GM23338 (cell line): ENCODE results near the gene DNAH8. TPM values are rescaled to one million over a fixed set of nuclear protein-coding genes. Genes with fewer than 3 reads are reported as not detected.

Source experiments
- ATAC-seq: fragments of 200-7000 bp; cut with Tn5 transposase; 3 replicates; pipeline ENCODE4 v1.9.1; 2020
- DNase-seq: peaks from one replicate; pipeline ENCODE4 v3.0.0-alpha.2; 2015; ENCODE audit warnings: low spot score
- H2AFZ ChIP-seq: fragments of 200-600 bp; sonication (generic); 2 replicates; pipeline ENCODE4 v1.8.0; 2016; ENCODE audit warnings: antibody characterized with exemption, mild to moderate bottlenecking, moderate library complexity
- H3F3A ChIP-seq: fragments of 200-600 bp; sonication (generic); replicated peaks from 2 replicates; pipeline ENCODE4 v1.8.0; 2017; ENCODE audit warnings: antibody characterized with exemption, mixed run types, low read depth
- H3K27ac ChIP-seq: fragments of 200-600 bp; sonication (generic); 2 replicates; pipeline ENCODE4 v1.6.1; 2016; ENCODE audit warnings: low read depth
- H3K27me3 ChIP-seq: fragments of 200-600 bp; sonication (generic); 2 replicates; pipeline ENCODE4 v1.8.0; 2016; ENCODE audit warnings: mild to moderate bottlenecking, mixed run types, moderate library complexity; ENCODE audit not compliant: insufficient read depth
- H3K36me3 ChIP-seq: fragments of 200-600 bp; sonication (generic); 2 replicates; pipeline ENCODE4 v1.8.0; 2016; ENCODE audit warnings: mild to moderate bottlenecking; ENCODE audit not compliant: insufficient read depth
- H3K4me1 ChIP-seq: fragments of 200-600 bp; sonication (generic); 2 replicates; pipeline ENCODE4 v1.8.0; 2016; ENCODE audit warnings: mild to moderate bottlenecking, moderate library complexity; ENCODE audit not compliant: insufficient read depth
- H3K4me2 ChIP-seq: fragments of 200-600 bp; sonication (generic); 2 replicates; pipeline ENCODE4 v1.7.1; 2017; ENCODE audit warnings: mixed run types
- H3K4me3 ChIP-seq: fragments of 200-600 bp; sonication (generic); 2 replicates; pipeline ENCODE4 v1.6.1; 2016; ENCODE audit warnings: mixed run types
- H3K79me2 ChIP-seq: fragments of 200-600 bp; sonication (generic); replicated peaks from 2 replicates; pipeline ENCODE4 v1.8.0; 2017; ENCODE audit warnings: mild to moderate bottlenecking; ENCODE audit not compliant: insufficient read depth
- H3K9me2 ChIP-seq: fragments of 200-600 bp; sonication (generic); 2 replicates; pipeline ENCODE4 v1.8.0; 2017; ENCODE audit not compliant: insufficient read depth
- H4K20me1 ChIP-seq: fragments of 200-600 bp; sonication (generic); replicated peaks from 2 replicates; pipeline ENCODE4 v1.8.0; 2017; ENCODE audit warnings: mild to moderate bottlenecking; ENCODE audit not compliant: insufficient read depth
- H3K27ac Mint-ChIP-seq: 2 replicates; pipeline ENCODE4 v1.8.0; 2020; ENCODE audit warnings: inconsistent platforms, mild to moderate bottlenecking, moderate library complexity, mixed read lengths
- H3K27me3 Mint-ChIP-seq: 3 replicates; pipeline ENCODE4 v1.8.0; 2022; ENCODE audit warnings: low read depth, mild to moderate bottlenecking, moderate library complexity, mixed read lengths, inconsistent platforms; ENCODE audit not compliant: insufficient read depth, poor library complexity
- H3K36me3 Mint-ChIP-seq: 3 replicates; pipeline ENCODE4 v1.8.0; 2021; ENCODE audit warnings: low read depth, mild to moderate bottlenecking, inconsistent platforms, moderate library complexity, mixed read lengths
- H3K4me1 Mint-ChIP-seq: 3 replicates; pipeline ENCODE4 v1.8.0; 2020; ENCODE audit warnings: mild to moderate bottlenecking, inconsistent platforms, mixed read lengths
- H3K4me3 Mint-ChIP-seq: 3 replicates; pipeline ENCODE4 v1.8.0; 2021; ENCODE audit warnings: moderate library complexity, mild to moderate bottlenecking, inconsistent platforms, mixed read lengths
- H3K9me3 Mint-ChIP-seq: 3 replicates; pipeline ENCODE4 v1.8.0; 2020; ENCODE audit warnings: moderate library complexity, mild to moderate bottlenecking, inconsistent platforms, mixed read lengths
- CREB1 ChIP-seq: fragments of 250-450 bp; sonication (Bioruptor Pico); IDR thresholded peaks from 2 replicates; pipeline ENCODE4 v1.5.0; 2020; ENCODE audit warnings: low read depth, mild to moderate bottlenecking, moderate library complexity
- CTCF ChIP-seq, 2 experiments: fragments of 200-600 bp in 1 of 2; sonication (generic) in 1 of 2; conservative IDR thresholded peaks; 2 replicates each; pipeline versions ENCODE4 v1.5.1 to v1.6.1; 2016 to 2017; ENCODE audit warnings: antibody characterized with exemption in 2 of 2, low read depth in 2 of 2, mild to moderate bottlenecking in 2 of 2, moderate library complexity in 1 of 2
- ETS1 ChIP-seq: IDR thresholded peaks from 2 replicates; pipeline ENCODE4 v1.6.1; 2016; ENCODE audit warnings: antibody characterized with exemption
- EZH2phosphoT487 ChIP-seq: fragments of 200-600 bp; sonication (generic); IDR thresholded peaks from one replicate; pipeline ENCODE4 v1.8.1; 2018; ENCODE audit warnings: antibody characterized with exemption; ENCODE audit not compliant: unreplicated experiment
- JUNB ChIP-seq: IDR thresholded peaks from one replicate; pipeline ENCODE4 v1.6.1; 2016; ENCODE audit warnings: antibody characterized with exemption; ENCODE audit not compliant: unreplicated experiment
- NANOG ChIP-seq: IDR thresholded peaks from 2 replicates; pipeline ENCODE4 v1.6.1; 2016; ENCODE audit warnings: antibody characterized with exemption, borderline replicate concordance
- POLR2AphosphoS5 ChIP-seq: IDR thresholded peaks from 2 replicates; pipeline ENCODE4 v1.6.1; 2016; ENCODE audit warnings: antibody characterized with exemption, low read depth
- REST ChIP-seq: IDR thresholded peaks from one replicate; pipeline ENCODE4 v1.6.1; 2018; ENCODE audit warnings: antibody characterized with exemption; ENCODE audit not compliant: unreplicated experiment
- ZNF114 ChIP-seq: fragments of 250-450 bp; sonication (Bioruptor Pico); IDR thresholded peaks from 2 replicates; pipeline ENCODE4 v1.5.0; 2020; ENCODE audit warnings: mild to moderate bottlenecking, moderate library complexity
- ZNF331 ChIP-seq: fragments of 250-450 bp; sonication (Bioruptor Pico); IDR thresholded peaks from 2 replicates; pipeline ENCODE4 v1.5.0; 2020; ENCODE audit warnings: low read depth, mild to moderate bottlenecking, moderate library complexity
- ZNF462 ChIP-seq: fragments of 250-450 bp; sonication (Bioruptor Pico); IDR thresholded peaks from 2 replicates; pipeline ENCODE4 v1.5.0; 2020; ENCODE audit warnings: mild to moderate bottlenecking, moderate library complexity
- polyA plus RNA-seq: library from polyadenylated mRNA; unstranded; fragments of >200 nt; fragmentation: Nextera tagmentation; extraction: Ambion mirVana; gene quantifications from 2 replicates; pipeline ENCODE4 v1.2.1, GENCODE V29; 2016
- total RNA-seq: library from RNA; depleted of rRNA; stranded (reverse); fragments of >200 nt; shearing (Covaris generic); gene quantifications from 2 replicates; pipeline ENCODE4 v1.2.3, GENCODE V29; 2014

DNAH8 gene
- total and polyA plus RNA-seq, 2 experiments from 2014 or later: 0.02 TPM; not detected in 1

- TF ChIP-seq CREB1 (CRISPR knock-in tag): no peak
- TF ChIP-seq NANOG: no peak
- no peak for TF ChIP-seq REST
- TF ChIP-seq ETS1: no peak
- no peak for TF ChIP-seq JUNB
Measured at GRCh38 chr6:38687549-38687948, 27.6 kb upstream of the DNAH8 start (continued).

GRCh38 chr6:38688579-38689087 is 26.5 kb upstream of the DNAH8 start:
- no peak overlapping the region for H3K4me3 ChIP-seq
- H3K4me3 Mint-ChIP-seq: no peak overlapping the region
- H3K36me3 Mint-ChIP-seq: peaks cover 10% of the 10 kb centered on the region; the same call in 2 of the 3 replicates
- peak; percentile 87 for ATAC-seq
- H3K27me3 ChIP-seq: no peaks in the 10 kb centered on the region
- H3K36me3 ChIP-seq: peaks cover 4% of the 10 kb centered on the region; the same call in 1 of the 2 replicates
- H3K4me1 Mint-ChIP-seq: peaks cover 10% of the 10 kb centered on the region
- peak; percentile 41 for DNase-seq
- peaks cover 2% of the 10 kb centered on the region for H3K27me3 Mint-ChIP-seq
- H3K9me2 ChIP-seq: no peaks in the 10 kb centered on the region
- H3K27ac ChIP-seq: no peak overlapping the region
- H3F3A ChIP-seq: no peaks in the 10 kb centered on the region
- H3K27ac Mint-ChIP-seq: no peak overlapping the region; the same call in 1 of the 2 replicates
- peaks cover 77% of the 10 kb centered on the region for H3K79me2 ChIP-seq
- H4K20me1 ChIP-seq: peaks cover 37% of the 10 kb centered on the region
- H3K4me2 ChIP-seq: no peak overlapping the region
- H2AFZ ChIP-seq: no peak overlapping the region
- no peaks in the 10 kb centered on the region for H3K9me3 Mint-ChIP-seq
- H3K4me1 ChIP-seq: no peaks in the 10 kb centered on the region
- no peak for TF ChIP-seq EZH2phosphoT487
- TF ChIP-seq POLR2AphosphoS5: no peak
- TF ChIP-seq ETS1: no peak
- TF ChIP-seq ZNF114 (CRISPR knock-in tag): no peak
- TF ChIP-seq ZNF331 (CRISPR knock-in tag): no peak
- TF ChIP-seq CREB1 (CRISPR knock-in tag): no peak
- TF ChIP-seq ZNF462: no peak
- TF ChIP-seq CTCF (conservative IDR thresholded peaks at IDR 0.05; ENCODE audit: low read depth in 2 of 2): no peak
- no peak for TF ChIP-seq JUNB
- TF ChIP-seq NANOG: no peak
